AML-193 (cell line): ENCODE results near the gene THSD7A.

Experiments
- DNase-seq, 2 experiments: peaks; one replicate each; lab custom pipeline; 2025; lab: John Stamatoyannopoulos, UW

The THSD7A gene

GRCh38 chr7:11706666-11707605 is 125.1 kb downstream of the THSD7A start:
- DNase-seq: no peak

GRCh38 chr7:11703829-11704228 is 128.2 kb downstream of the THSD7A start:
- DNase-seq: no peak

DNA sequence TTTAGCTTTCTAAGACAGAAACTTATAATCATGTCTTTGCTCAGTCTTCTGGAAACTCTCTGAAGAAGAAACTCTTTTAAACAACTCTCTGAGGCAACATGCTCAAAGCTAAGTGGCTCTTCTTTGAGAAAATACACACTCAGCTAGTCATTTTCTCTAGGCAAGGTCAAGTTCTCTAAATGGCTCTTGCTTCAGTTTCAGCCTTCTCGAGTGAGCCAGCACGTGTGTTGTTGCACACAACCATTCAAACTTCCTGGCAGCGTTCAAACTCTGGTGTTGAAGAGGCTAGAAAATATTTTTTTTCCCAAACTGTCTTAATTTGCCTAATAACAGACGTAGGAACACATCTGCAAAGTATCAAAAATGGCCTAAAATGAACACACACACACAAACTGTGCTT is 129.1 kb downstream of the THSD7A start:
- DNase-seq: no peak

- DNase-seq: no peak
Observed at GRCh38 chr7:11701829-11702560, 130.0 kb downstream of the THSD7A start.

- DNase-seq: no peak
Observed at GRCh38 chr7:11699666-11700065, 132.3 kb downstream of the THSD7A start.

DNA sequence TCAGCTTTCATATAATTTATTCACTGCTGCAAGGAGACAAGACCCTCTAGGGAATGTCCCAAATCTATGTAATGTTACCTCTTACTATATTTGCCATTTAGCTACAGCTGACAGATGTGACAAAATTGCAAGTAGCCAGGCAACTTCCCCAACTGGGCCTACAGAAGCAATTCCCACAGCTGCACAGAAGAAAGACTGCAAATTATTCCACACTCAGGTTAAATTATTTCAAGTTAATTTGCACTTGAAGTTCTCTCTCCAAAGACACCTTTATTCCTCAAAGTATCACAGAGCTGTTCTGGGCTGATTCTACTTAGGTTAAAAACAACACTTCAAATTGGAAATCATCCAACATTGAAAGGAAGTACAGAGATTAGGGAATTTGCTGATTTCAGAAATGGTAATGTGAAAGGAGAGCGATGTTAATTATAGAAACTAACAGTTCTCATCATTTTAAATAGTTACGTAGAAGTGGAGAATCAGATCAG is 133.6 kb downstream of the THSD7A start:
- DNase-seq: no peak

- no peak for DNase-seq
Observed at GRCh38 chr7:11690395-11690794, 141.6 kb downstream of the THSD7A start.

GRCh38 chr7:11689096-11689495 is 142.9 kb downstream of the THSD7A start:
- DNase-seq: no peak

DNA sequence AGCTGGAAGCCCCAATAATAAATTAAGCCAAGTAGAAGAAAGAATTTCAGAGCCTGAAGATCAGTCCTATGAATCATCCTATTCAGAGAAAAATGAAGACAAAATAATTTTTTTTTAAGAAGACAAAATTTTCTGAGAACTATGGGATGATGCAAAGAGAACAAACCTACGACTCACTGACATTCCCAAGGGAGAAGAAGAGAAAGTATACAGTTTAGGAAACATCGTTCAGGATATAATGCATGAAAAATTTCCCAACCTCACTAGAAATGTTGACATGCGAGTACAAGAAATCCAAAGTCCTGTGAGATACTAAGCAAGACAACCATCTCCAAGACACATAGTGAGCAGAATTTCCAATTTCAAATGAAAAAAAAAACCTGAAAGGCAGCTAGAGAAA is 150.5 kb downstream of the THSD7A start:
- no peak for DNase-seq

GRCh38 chr7:11675163-11675562 is 156.8 kb downstream of the THSD7A start:
- no peak for DNase-seq

GRCh38 chr7:11668727-11669126 is 163.3 kb downstream of the THSD7A start:
- no peak for DNase-seq

DNA sequence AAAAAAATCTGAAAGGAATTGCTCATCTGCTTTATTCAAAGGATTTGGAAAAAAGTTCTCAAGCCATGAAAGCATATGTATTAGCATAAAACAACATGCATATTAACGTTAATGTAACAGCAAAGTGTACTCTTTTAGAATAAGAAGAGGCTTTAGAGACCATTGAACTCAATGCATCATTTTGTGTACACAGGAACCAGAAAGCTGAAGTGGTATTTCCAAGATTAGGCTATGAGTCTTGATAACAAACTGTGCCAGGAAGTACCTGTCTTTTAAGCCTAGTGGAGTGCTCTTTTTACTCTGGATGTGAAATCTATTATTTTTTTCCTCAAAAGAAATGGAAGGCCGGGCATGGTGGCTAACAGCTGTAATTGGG is 164.2 kb downstream of the THSD7A start:
- DNase-seq: no peak

GRCh38 chr7:11667071-11667809 is 164.8 kb downstream of the THSD7A start:
- no peak for DNase-seq

GRCh38 chr7:11665357-11665756 is 166.6 kb downstream of the THSD7A start:
- DNase-seq: no peak

GRCh38 chr7:11655642-11656041 is 176.4 kb downstream of the THSD7A start:
- DNase-seq: no peak

GRCh38 chr7:11655163-11655562 is 176.8 kb downstream of the THSD7A start:
- DNase-seq: no peak

DNA sequence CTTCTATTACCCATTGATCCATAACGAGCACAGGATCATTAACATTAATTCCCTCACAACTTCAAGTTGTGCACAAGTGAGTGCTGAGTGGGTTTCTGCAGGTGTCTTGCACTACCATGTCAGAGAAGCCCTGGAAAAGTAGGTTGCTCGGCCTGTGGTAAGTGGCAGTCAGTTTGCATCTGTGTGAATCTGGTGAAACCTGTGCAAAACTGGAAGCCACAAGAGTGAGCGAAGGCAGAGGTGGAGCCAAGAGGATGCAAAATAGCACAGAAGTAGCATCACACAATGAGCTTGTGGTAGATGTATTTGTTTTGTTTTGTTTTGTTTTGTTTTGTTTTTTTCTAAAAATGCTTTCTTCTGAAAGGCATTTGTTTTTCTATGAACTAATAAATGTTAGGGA is 181.5 kb downstream of the THSD7A start:
- no peak for DNase-seq

GRCh38 chr7:11650030-11650429 is 182.0 kb downstream of the THSD7A start:
- DNase-seq: no peak

DNA sequence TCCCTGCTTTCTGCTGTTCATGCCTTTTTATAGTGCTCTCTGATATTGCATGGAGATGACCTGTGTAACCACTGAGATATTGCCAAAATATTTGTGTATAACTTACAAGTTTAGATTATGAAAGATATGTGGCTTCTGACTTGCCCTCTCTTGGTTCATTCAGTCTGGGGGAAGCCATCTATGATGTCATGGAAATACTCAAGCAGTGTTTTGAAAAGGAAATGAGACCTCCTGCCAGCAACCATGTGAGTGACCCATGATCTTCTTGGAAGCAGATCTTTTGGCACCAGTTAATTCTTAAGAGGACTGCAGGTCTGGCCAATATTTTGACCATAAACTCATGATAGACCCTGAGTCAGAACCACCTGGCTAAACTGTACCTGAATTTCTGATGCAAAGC is 183.0 kb downstream of the THSD7A start:
- no peak for DNase-seq

DNA sequence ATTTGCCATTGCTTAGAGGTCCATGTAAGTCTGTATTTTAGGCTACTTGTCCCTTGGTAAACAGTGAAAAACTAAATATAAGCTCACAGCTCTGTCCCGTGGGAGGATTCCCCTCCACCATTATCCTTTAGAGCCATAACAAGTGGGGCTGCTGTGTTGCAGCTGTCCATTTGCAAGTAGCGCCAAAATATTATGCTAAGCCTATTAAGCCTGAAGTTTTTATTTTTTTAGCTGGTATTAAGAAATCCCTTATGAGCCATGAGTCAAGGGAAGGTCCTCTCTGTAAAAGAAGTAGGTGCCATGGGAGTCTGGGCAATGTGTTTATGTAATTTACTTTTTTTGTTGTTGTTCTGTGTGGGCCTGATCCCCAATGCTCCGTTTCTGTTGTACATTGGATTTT is 183.9 kb downstream of the THSD7A start:
- no peak for DNase-seq

DNA sequence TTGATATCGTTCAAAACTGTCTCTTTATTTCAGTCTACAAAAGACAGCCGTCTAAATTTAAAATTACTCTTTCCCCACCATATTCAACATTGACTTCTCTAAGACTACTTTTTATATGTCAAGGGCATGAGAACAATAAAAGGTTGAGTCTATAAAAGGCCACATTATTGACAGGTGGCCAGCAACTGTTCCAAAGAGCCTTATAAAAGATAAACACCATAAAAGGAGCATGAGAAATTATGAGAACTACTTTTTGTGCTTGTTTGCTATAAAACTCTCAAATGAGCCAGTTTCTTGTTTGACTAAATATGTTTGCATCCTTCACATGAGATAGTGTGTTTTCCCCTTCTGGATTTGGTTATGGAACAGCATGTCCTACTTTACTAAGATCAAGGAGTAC is 189.2 kb downstream of the THSD7A start:
- no peak for DNase-seq

DNA sequence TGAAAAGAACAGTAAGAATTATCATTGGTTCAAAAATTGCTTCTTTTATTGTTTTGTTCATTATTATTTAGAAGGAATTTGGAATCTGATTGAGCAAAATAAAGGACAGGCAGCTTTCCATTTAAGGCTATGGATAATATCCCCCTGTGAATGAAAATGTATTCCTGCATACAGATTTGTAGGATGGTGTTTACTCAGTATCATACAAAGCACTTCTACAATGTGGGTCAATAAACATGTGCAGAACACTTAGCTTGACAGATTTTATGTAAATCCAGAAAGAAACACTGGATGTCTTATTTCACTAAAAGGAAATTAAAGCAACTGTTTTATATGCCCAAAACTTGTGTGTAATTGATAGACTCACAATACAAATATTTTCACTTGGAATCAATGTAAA is 189.7 kb downstream of the THSD7A start:
- DNase-seq: no peak
